ENCODE results near the gene CCT4.

DNA sequence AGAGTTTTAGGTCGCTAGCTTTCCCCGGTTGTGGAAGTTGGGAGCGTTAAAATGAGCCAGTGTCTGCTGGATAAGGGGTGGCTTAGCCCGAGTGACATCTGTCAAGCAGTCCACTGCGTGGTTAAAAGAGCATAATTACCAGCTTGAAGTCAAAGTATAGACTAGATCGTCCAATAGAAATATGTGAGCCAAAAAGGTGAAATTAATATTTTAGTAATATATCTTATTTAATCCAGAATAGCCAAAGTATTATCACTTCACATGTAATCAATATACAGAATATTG is 17.7 kb upstream of the CCT4 start:
- TF ChIP-seq, protein P1, sequence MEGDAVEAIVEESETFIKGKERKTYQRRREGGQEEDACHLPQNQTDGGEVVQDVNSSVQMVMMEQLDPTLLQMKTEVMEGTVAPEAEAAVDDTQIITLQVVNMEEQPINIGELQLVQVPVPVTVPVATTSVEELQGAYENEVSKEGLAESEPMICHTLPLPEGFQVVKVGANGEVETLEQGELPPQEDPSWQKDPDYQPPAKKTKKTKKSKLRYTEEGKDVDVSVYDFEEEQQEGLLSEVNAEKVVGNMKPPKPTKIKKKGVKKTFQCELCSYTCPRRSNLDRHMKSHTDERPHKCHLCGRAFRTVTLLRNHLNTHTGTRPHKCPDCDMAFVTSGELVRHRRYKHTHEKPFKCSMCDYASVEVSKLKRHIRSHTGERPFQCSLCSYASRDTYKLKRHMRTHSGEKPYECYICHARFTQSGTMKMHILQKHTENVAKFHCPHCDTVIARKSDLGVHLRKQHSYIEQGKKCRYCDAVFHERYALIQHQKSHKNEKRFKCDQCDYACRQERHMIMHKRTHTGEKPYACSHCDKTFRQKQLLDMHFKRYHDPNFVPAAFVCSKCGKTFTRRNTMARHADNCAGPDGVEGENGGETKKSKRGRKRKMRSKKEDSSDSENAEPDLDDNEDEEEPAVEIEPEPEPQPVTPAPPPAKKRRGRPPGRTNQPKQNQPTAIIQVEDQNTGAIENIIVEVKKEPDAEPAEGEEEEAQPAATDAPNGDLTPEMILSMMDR (optimal IDR thresholded peaks at IDR 0.05 in 1 of 3, IDR thresholded peaks at IDR 0.05 in 1 of 3, conservative IDR thresholded peaks at IDR 0.05 in 1 of 3; ENCODE audit: extremely low read depth in 1 of 3, insufficient read depth in 2 of 3, low read length in 3 of 3): no peak
- TF ChIP-seq EZH2 (IDR thresholded peaks at IDR 0.05; ENCODE audit: low read length): no peak

All from keratinocyte (primary cell).